ENCODE measurements around the gene MYLK4.

DNA sequence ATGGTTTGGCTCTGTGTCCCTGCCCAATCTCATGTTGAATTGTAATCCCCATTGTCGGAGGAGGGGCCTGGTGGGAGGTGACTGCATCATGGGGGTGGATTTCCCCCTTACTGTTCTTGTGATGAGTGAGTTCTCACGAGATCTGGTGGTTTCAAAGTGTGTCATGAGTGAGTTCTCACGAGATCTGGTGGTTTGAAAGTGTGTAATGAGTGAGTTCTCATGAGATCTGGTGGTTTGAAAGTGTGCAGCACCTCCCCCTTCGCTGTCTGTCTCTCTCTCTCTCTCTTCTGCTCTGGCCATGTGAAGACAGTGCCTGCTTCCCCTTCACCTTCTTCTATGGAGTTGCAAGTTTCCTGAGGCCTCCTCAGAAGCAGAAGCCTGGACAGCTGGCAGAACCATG, 87.6 kb downstream of the MYLK4 start:
- TF ChIP-seq, protein P1, sequence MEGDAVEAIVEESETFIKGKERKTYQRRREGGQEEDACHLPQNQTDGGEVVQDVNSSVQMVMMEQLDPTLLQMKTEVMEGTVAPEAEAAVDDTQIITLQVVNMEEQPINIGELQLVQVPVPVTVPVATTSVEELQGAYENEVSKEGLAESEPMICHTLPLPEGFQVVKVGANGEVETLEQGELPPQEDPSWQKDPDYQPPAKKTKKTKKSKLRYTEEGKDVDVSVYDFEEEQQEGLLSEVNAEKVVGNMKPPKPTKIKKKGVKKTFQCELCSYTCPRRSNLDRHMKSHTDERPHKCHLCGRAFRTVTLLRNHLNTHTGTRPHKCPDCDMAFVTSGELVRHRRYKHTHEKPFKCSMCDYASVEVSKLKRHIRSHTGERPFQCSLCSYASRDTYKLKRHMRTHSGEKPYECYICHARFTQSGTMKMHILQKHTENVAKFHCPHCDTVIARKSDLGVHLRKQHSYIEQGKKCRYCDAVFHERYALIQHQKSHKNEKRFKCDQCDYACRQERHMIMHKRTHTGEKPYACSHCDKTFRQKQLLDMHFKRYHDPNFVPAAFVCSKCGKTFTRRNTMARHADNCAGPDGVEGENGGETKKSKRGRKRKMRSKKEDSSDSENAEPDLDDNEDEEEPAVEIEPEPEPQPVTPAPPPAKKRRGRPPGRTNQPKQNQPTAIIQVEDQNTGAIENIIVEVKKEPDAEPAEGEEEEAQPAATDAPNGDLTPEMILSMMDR (IDR thresholded peaks at IDR 0.05) = no peak
- no peak for TF ChIP-seq POLR2A (IDR thresholded peaks at IDR 0.05)
